Ovary (tissue), 3 donors: ENCODE measurements around the gene CST4.

Source experiments
- CTCF ChIP-seq, 3 donors: fragments of 450-650 bp in 2 of 3; fragments of 200-600 bp in 1 of 3; IDR thresholded peaks; one replicate each; pipeline versions ENCODE4 v1.5.1 to v1.8.0; 2016 to 2022; ENCODE audit warnings: antibody characterized with exemption in 3 of 3, mild to moderate bottlenecking in 1 of 3
- EP300 ChIP-seq: sonication (generic); formaldehyde crosslinking; IDR thresholded peaks from one replicate; pipeline ENCODE4 v1.6.1; 2017; ENCODE audit warnings: antibody characterized with exemption
- donor health status: DM: no; HTN: no; CAD: no.

- TF ChIP-seq CTCF (IDR thresholded peaks at IDR 0.05) (no peak), EP300 (no peak)
Observed at GRCh38 chr20:23705895-23706294, 17.1 kb upstream of the CST4 start.
